Esophagus squamous epithelium (tissue), 4 donors: ENCODE measurements around the gene ARHGAP23.
"Not testable (repeated sequence)": the region's sequence is repeated elsewhere in the genome, so short reads cannot be mapped to it uniquely, and the experiment has no call there.

Experiments used
- CTCF ChIP-seq, 6 experiments: fragments of 450-650 bp in 4 of 6; fragments of 200-600 bp in 2 of 6; sonication (generic) in 2 of 6; IDR thresholded peaks; one replicate each; pipeline ENCODE4 v1.5.1; 2016 to 2019; ENCODE audit warnings: antibody characterized with exemption in 6 of 6, mild to moderate bottlenecking in 4 of 6, moderate library complexity in 4 of 6
- POLR2A ChIP-seq, 4 donors: fragments of 450-650 bp; IDR thresholded peaks; one replicate each; pipeline ENCODE4 v1.6.1; 2017; ENCODE audit warnings: antibody characterized with exemption in 4 of 4, mild to moderate bottlenecking in 4 of 4, moderate library complexity in 3 of 4

GRCh38 chr17:38482700-38483043 is 54.4 kb downstream of the ARHGAP23 start:
- TF ChIP-seq CTCF, POLR2A (IDR thresholded peaks at IDR 0.05): not testable (repeated sequence)
